B cell (primary cell): ENCODE data around the gene SEMA3E.

Experiments
- CTCF ChIP-seq: fragments of 200-600 bp; IDR thresholded peaks from one replicate; pipeline ENCODE4 v1.8.0; 2022; ENCODE audit warnings: antibody characterized with exemption, mild to moderate bottlenecking
- EZH2 ChIP-seq: IDR thresholded peaks from 2 replicates; pipeline ENCODE4 v1.6.1; 2012; ENCODE audit warnings: borderline replicate concordance, low read depth, mild to moderate bottlenecking, moderate library complexity, low read length; ENCODE audit not compliant: insufficient read depth, poor library complexity, severe bottlenecking

GRCh38 chr7:83321011-83321410 is 327.9 kb downstream of the SEMA3E start:
- TF ChIP-seq CTCF (no peak), EZH2 (no peak)
